Effector CD4-positive, alpha-beta T cell (primary cell): ENCODE measurements around the gene S100A7.
A peak's percentile ranks its signal among the peaks of the same experiment; 100 is the strongest.
"Not testable (repeated sequence)": the region's sequence is repeated elsewhere in the genome, so short reads cannot be mapped to it uniquely, and the experiment has no call there.

Experiments
- DNase-seq: peaks from one replicate; pipeline ENCODE4 v3.0.0-alpha.2; 2020

The S100A7 gene

DNA sequence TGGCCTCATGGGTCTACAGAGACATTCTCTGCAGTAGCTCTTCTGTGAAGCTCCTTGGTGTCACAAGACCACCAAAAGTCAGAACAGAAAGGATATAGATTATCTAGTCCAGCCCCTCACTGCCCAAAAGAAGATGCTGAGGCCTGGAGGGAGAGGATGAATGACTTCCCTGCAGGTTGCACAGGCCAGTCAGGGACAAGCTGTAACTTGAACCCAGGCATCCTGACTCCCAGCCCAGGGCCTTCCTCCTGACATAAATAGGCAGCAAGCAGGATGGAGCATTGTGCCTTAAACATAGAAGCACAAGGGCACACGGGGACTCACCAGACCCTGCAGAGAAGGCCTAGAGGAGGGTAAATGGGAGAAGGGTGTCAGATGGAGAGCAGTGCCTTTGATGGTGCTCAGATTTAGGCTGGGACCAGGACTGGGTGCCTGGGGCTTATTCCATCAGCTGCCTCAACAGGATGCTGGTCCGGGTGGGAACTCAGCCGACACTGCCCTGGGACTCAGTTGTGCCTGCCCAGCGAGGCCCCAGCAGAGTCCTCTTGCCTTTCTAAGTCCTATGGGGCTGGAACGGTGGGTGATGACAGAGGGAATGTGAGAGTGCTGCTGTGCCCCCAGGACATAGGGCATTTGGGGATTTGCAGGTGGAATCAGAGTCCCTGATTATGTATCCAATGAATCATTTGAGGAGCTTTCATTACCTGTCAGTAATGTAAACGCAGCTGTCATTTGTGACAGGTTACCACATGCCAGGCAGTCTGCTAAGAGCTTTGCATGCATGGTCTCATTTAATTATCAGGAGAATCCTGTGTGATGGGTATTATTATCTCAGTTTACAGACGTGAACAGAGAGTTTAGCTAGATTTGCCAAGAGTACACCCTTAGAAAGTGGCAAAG, 30.9 kb downstream of the S100A7 start:
- no peak for DNase-seq

GRCh38 chr1:153428791-153429190, 31.7 kb downstream of the S100A7 start:
- DNase-seq = no peak

DNA sequence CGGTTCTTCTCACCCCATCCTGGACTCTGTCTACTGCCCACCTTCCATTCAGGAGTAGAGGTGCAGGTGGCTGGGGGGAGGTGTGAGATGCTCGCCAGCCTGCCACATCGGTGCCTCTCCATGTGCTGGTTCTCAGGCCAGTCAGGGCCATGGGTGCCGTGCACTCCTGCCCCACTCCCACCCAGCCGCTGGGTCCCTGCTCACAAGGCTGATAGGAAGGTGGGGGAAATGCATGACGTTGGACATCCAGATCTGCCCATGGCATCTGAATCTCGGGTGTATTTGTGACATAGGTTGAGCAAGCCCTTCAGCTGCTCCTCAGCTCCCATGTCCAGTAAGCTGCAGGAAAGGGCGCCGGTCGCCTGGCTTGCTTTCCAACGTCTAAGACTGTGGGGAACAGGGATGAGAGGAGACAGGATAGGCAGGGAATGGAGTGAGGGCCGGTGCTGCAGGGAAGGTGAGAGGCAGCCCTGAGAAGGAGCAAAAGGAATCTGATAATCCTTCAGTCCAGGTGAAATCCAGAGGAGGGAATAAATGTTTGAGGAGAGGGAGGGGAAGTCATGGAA, 32.3 kb downstream of the S100A7 start:
- DNase-seq = no peak

DNA sequence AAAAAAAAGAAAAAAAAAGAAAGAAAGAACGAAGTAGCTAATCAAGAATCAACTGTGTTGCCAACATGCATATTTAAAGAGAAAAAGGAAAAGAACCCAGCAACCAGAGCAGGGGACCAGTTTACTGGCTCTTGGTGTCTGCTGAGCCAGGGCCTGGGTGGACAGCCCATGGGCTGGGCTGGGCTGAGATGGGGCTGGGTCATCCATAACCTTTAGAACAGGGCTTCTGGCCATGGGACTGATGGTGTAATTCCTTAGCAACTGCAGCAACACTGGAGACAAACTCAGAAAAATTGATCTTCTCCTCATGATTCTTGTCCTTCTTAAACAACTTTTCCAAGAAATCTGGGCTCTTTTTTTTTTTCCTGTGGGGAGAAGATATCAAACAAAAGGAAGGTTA, 33.6 kb downstream of the S100A7 start:
- DNase-seq = no peak

- DNase-seq = peak; percentile 44
Measured at GRCh38 chr1:153422450-153423068, 37.9 kb downstream of the S100A7 start.

DNA sequence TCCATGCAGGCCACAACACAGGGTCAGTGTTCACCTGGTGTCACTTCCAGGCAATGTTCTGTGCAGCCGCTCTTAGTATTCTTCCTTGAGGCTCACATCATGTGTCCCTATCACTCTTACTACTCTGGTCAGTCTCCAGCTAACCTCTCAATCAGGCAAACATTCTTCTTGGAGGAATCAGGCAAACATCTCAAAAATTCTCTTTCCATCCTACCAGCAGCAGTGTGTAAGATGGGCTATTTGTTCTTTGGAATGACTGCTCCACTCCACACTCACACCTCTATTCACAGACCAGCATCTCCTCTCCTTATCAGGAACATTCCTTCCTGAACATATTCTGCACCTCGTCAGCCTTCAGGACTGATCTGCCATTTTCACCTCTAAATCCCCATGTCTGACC, 40.1 kb downstream of the S100A7 start:
- no peak for DNase-seq

- not testable (repeated sequence) for DNase-seq
Measured at GRCh38 chr1:153419436-153419793, 41.0 kb downstream of the S100A7 start.

DNA sequence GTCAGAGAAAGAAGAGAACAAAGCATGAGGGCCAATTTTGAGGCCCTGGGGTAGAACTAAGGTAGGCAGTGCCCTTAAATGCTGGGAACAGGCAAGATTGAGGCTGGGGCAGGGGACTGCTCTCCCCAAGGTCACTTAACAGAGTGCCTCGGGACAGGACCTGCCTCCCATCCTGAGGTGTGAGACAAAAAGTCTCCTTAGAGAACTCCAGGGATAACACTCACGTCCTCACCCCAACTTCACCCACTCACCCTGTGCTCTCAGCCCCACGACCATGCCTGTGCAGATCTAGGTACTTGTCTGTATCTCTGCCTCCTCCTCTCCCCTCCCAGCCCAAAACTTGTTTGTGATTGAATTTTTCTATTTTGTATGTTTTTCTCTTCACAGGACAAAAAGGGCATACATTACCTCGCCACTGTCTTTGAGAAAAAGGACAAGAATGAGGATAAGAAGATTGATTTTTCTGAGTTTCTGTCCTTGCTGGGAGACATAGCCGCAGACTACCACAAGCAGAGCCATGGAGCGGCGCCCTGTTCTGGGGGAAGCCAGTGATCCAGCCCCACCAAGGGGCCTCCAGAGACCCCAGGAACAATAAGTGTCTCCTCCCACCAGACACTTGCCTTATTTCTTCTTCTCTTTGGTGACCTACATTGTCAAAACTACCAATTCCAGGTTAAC, 41.6 kb downstream of the S100A7 start:
- DNase-seq = not testable (repeated sequence)

DNA sequence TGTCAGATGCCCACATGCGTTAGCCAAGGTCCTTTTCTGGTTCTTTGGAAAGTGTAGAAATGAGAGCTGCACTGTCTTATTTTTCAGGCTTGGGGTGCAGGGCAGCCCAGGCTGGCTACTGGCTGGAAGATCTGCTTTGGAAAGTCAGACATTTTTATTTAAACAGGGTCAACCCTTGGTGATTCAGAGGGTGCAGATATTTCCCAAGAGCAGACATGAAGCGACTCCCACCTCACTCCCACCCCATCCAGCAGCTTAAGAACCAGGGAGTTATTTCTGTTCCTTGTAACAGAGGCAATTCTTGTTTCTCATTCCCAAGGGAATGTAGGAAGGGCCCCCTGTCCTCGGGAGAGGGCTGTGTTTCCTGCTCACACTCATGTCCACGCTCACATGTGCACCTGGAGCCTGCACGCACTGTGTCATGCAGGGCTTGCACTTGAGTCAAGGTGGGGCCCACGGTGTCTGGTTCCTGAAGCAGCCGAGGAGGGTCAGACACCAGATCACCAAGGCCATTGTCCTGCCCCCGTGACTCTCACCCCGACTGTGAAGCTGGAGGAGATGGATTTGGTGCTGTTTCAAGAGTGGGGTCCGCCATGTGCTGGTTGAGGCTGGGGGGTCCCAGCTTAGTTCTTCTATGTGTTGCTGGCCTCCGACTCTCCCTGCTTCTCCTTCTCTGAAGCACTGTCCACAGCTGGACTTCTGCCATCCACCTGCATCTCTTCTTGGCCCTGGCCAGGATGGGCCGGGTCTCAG, 43.1 kb downstream of the S100A7 start:
- no peak for DNase-seq

GRCh38 chr1:153415850-153416570, 44.4 kb downstream of the S100A7 start, which contains the start of gene S100A7A:
Gene S100A7A (plus strand): TSS chr1:153416520. CDS start chr1:153418083, 1,563 bp downstream.
- DNase-seq = no peak

GRCh38 chr1:153413961-153414360, 46.5 kb downstream of the S100A7 start:
- not testable (repeated sequence) for DNase-seq
